Measurements from ENCODE around the gene NPC2.
"Not testable (repeated sequence)": the region's sequence is repeated elsewhere in the genome, so short reads cannot be mapped to it uniquely, and the experiment has no call there.

Gene NPC2

GRCh38 chr14:74469548-74470518 is 23.3 kb downstream of the NPC2 start:
- DNase-seq (ENCODE audit: low read depth) = no peak

- DNase-seq (ENCODE audit: low read depth) = no peak
These were observed 24.6 kb downstream of the NPC2 start for GRCh38 chr14:74468513-74468912.

- DNase-seq (ENCODE audit: low read depth) = no peak
These were observed 27.8 kb downstream of the NPC2 start for GRCh38 chr14:74465335-74465734.

- DNase-seq (ENCODE audit: low read depth) = no peak
These were observed 28.3 kb downstream of the NPC2 start for GRCh38 chr14:74464785-74465184.

GRCh38 chr14:74463697-74464096 is 29.4 kb downstream of the NPC2 start:
- DNase-seq (ENCODE audit: low read depth) = no peak

GRCh38 chr14:74462993-74463392 is 30.1 kb downstream of the NPC2 start:
- no peak for DNase-seq (ENCODE audit: low read depth)

GRCh38 chr14:74459976-74460375 is 33.1 kb downstream of the NPC2 start:
- DNase-seq (ENCODE audit: low read depth) = no peak

- no peak for DNase-seq (ENCODE audit: low read depth)
These were observed 33.7 kb downstream of the NPC2 start for GRCh38 chr14:74459289-74459946.

GRCh38 chr14:74457565-74457895 is 35.6 kb downstream of the NPC2 start:
- DNase-seq (ENCODE audit: low read depth) = no peak

- DNase-seq (ENCODE audit: low read depth) = no peak
These were observed 36.2 kb downstream of the NPC2 start for GRCh38 chr14:74456684-74457564.

GRCh38 chr14:74454397-74454796 is 38.7 kb downstream of the NPC2 start:
- not testable (repeated sequence) for DNase-seq (ENCODE audit: low read depth)

GRCh38 chr14:74444866-74445265 is 48.2 kb downstream of the NPC2 start:
- DNase-seq (ENCODE audit: low read depth) = no peak

- no peak for DNase-seq (ENCODE audit: low read depth)
These were observed 50.3 kb downstream of the NPC2 start for GRCh38 chr14:74442757-74443156.

GRCh38 chr14:74441113-74441512 is 52.0 kb downstream of the NPC2 start:
- no peak for DNase-seq (ENCODE audit: low read depth)

- no peak for DNase-seq (ENCODE audit: low read depth)
These were observed 54.7 kb downstream of the NPC2 start for GRCh38 chr14:74438351-74438915.

GRCh38 chr14:74437496-74438053 is 55.5 kb downstream of the NPC2 start:
- no peak for DNase-seq (ENCODE audit: low read depth)

GRCh38 chr14:74434294-74434693 is 58.8 kb downstream of the NPC2 start:
- no peak for DNase-seq (ENCODE audit: low read depth)

- no peak for DNase-seq (ENCODE audit: low read depth)
These were observed 63.1 kb downstream of the NPC2 start for GRCh38 chr14:74429991-74430390.

All from HS-27A (cell line).